HCT116 (cell line): Measurements from ENCODE around the gene PRKCQ. TPM values are rescaled to one million over a fixed set of nuclear protein-coding genes. Genes with fewer than 3 reads are reported as not detected.

ENCODE experiments used
- ATAC-seq: fragments of 200-7000 bp; cut with Tn5 transposase; 2 replicates; pipeline ENCODE4 v1.9.1; 2020; ENCODE audit warnings: mild to moderate bottlenecking, moderate library complexity
- BruUV-seq: library from RNA; stranded (reverse); fragments of 400-500 nt; replicated peaks from 2 replicates; lab custom pipeline; 2021; lab: Mats Ljungman, UMichigan
- CTCF ChIA-PET: fragments of 300-600 bp; sonication (Branson Sonifier 250); formaldehyde crosslinking; loops from one replicate; lab custom pipeline; 2021; ENCODE audit warnings: antibody characterized with exemption; lab: Charles Lee
- POLR2A ChIA-PET: fragments of 300-600, 350-600 bp; sonication (Branson Sonifier 250); formaldehyde crosslinking; loops from one replicate; lab custom pipeline; 2021; ENCODE audit warnings: antibody characterized with exemption; lab: Charles Lee
- RAD21 ChIA-PET, 2 experiments: fragments of 300-600 bp; sonication (Branson Sonifier 250); formaldehyde crosslinking; loops; one replicate each; lab custom pipeline; 2023; ENCODE audit warnings: low total read pairs in 2 of 2; ENCODE audit not compliant: uncharacterized antibody in 2 of 2, unreplicated experiment in 2 of 2, low non-redundant PET in 1 of 2; lab: Charles Lee
- DNase-seq: peaks from one replicate; pipeline ENCODE4 v3.0.0-alpha.2; 2010; ENCODE audit warnings: low read depth, low spot score
- H2AFZ ChIP-seq: fragments of 200-600 bp; shearing (Covaris generic), sonication (generic); 2 replicates; pipeline ENCODE4 v1.6.1; 2017; ENCODE audit warnings: low read depth, mixed run types, mixed read lengths, antibody characterized with exemption, low read length; ENCODE audit not compliant: poor library complexity, severe bottlenecking
- H3K27ac ChIP-seq: 2 replicates; pipeline ENCODE4 v1.5.1; 2012; ENCODE audit warnings: low read depth, low read length
- H3K27me3 ChIP-seq: fragments of 200-600 bp; sonication (generic); 2 replicates; pipeline ENCODE4 v1.6.1; 2016; ENCODE audit warnings: mixed run types, low read length, mixed read lengths; ENCODE audit not compliant: insufficient read depth
- H3K36me3 ChIP-seq, 2 experiments: fragments of 200-500 bp in 1 of 2; fragments of 200-600 bp in 1 of 2; sonication (Bioruptor generic) in 1 of 2; sonication (generic) in 1 of 2; 2 replicates each; pipeline versions ENCODE4 v1.5.1 to v1.6.1; 2014 to 2016; ENCODE audit warnings: low read length in 2 of 2, inconsistent platforms in 1 of 2, mixed read lengths in 1 of 2, mixed run types in 1 of 2; ENCODE audit not compliant: insufficient read depth in 2 of 2, control insufficient read depth in 1 of 2
- H3K4me1 ChIP-seq, 2 experiments: fragments of 200-600 bp in 1 of 2; sonication (generic) in 1 of 2; 2 replicates each; pipeline versions ENCODE4 v1.5.1 to v1.6.1; 2012 to 2017; ENCODE audit warnings: low read length in 2 of 2, inconsistent platforms in 1 of 2, mild to moderate bottlenecking in 1 of 2, mixed read lengths in 1 of 2, mixed run types in 1 of 2, moderate library complexity in 1 of 2; ENCODE audit not compliant: insufficient read depth in 2 of 2, control insufficient read depth in 1 of 2
- H3K4me2 ChIP-seq: fragments of 200-600 bp; sonication (generic); 2 replicates; pipeline ENCODE4 v1.6.1; 2017; ENCODE audit warnings: mixed run types, low read length, mixed read lengths
- H3K4me3 ChIP-seq, 2 experiments: fragments of 200-600 bp in 1 of 2; sonication (generic) in 1 of 2; replicated peaks in 1 of 2; 2 replicates each; pipeline ENCODE4 v1.5.1; 2011 to 2016; ENCODE audit warnings: low read length in 2 of 2, control low read depth in 1 of 2, low read depth in 1 of 2, mild to moderate bottlenecking in 1 of 2, mixed read lengths in 1 of 2, mixed run types in 1 of 2
- H3K79me2 ChIP-seq: fragments of 200-600 bp; sonication (generic); 2 replicates; pipeline ENCODE4 v1.6.1; 2017; ENCODE audit warnings: mild to moderate bottlenecking, mixed run types, low read length, moderate library complexity, mixed read lengths; ENCODE audit not compliant: insufficient read depth
- H3K9ac ChIP-seq: fragments of 200-600 bp; sonication (generic); 2 replicates; pipeline ENCODE4 v1.6.1; 2016; ENCODE audit warnings: low read length, mixed read lengths
- H3K9me2 ChIP-seq: fragments of 200-600 bp; sonication (generic), shearing (Covaris generic); 2 replicates; pipeline ENCODE4 v1.6.1; 2017; ENCODE audit warnings: mixed run types, mild to moderate bottlenecking, moderate library complexity; ENCODE audit not compliant: insufficient read depth
- H3K9me3 ChIP-seq, 2 experiments: fragments of 200-500 bp in 1 of 2; fragments of 200-600 bp in 1 of 2; sonication (Bioruptor generic) in 1 of 2; sonication (generic) in 1 of 2; 2 replicates each; pipeline ENCODE4 v1.6.1; 2014 to 2017; ENCODE audit warnings: low read length in 2 of 2, mixed read lengths in 2 of 2, inconsistent platforms in 1 of 2, low read depth in 1 of 2, mild to moderate bottlenecking in 1 of 2, mixed run types in 1 of 2, moderate library complexity in 1 of 2; ENCODE audit not compliant: control insufficient read depth in 1 of 2, insufficient read depth in 1 of 2
- H4K20me1 ChIP-seq: fragments of 200-600 bp; sonication (generic), shearing (Covaris generic); 2 replicates; pipeline ENCODE4 v1.6.1; 2017; ENCODE audit warnings: mixed run types, mild to moderate bottlenecking, moderate library complexity; ENCODE audit not compliant: insufficient read depth
- CEBPB ChIP-seq: IDR thresholded peaks from 2 replicates; pipeline ENCODE4 v1.6.1; 2012; ENCODE audit warnings: low read depth
- EGR1 ChIP-seq: IDR thresholded peaks from 2 replicates; pipeline ENCODE4 v1.6.1; 2012; ENCODE audit warnings: low read depth
- ELF1 ChIP-seq: IDR thresholded peaks from 2 replicates; pipeline ENCODE4 v1.6.1; 2012; ENCODE audit warnings: low read depth, borderline replicate concordance
- EZH2phosphoT487 ChIP-seq: fragments of 200-600 bp; IDR thresholded peaks from 2 replicates; pipeline ENCODE4 v1.6.1; 2018; ENCODE audit warnings: antibody characterized with exemption, borderline replicate concordance
- FOSL1 ChIP-seq: IDR thresholded peaks from 2 replicates; pipeline ENCODE4 v1.6.1; 2012; ENCODE audit warnings: low read depth
- JUND ChIP-seq: IDR thresholded peaks from 2 replicates; pipeline ENCODE4 v1.6.1; 2012
- POLR2AphosphoS5 ChIP-seq: IDR thresholded peaks from 2 replicates; pipeline ENCODE4 v1.6.1; 2011; ENCODE audit warnings: mild to moderate bottlenecking, low read depth, low read length, moderate library complexity
- RAD21 ChIP-seq: IDR thresholded peaks from 2 replicates; pipeline ENCODE4 v1.6.1; 2012; ENCODE audit warnings: low read depth, mild to moderate bottlenecking
- SP1 ChIP-seq: IDR thresholded peaks from 2 replicates; pipeline ENCODE4 v1.6.1; 2012; ENCODE audit warnings: low read depth
- TCF7L2 ChIP-seq: IDR thresholded peaks from 2 replicates; pipeline ENCODE4 v1.7.0; 2011; ENCODE audit warnings: borderline replicate concordance, inconsistent platforms; ENCODE audit not compliant: insufficient read depth, insufficient read length; ENCODE audit errors: extremely low read depth
- YY1 ChIP-seq: IDR thresholded peaks from 2 replicates; pipeline ENCODE4 v1.6.1; 2011; ENCODE audit warnings: low read length, low read depth, moderate library complexity, mild to moderate bottlenecking; ENCODE audit not compliant: insufficient replicate concordance; ENCODE audit errors: extremely low read depth
- ZFX ChIP-seq: fragments of 450-650 bp; IDR thresholded peaks from 2 replicates; pipeline ENCODE4 v1.6.1; 2017
- ZNF274 ChIP-seq: fragments of 200-500 bp; sonication (Bioruptor generic); IDR thresholded peaks from 2 replicates; pipeline ENCODE4 v1.6.1; 2014; ENCODE audit warnings: mild to moderate bottlenecking, low read depth, low read length, inconsistent platforms
- intact Hi-C: fragments of 100-400 bp; cut with micrococcal nuclease; formaldehyde crosslinking; loops from 2 replicates; pipeline ENCODE4 v1.10.0; 2022
- total RNA-seq: library from RNA; stranded (reverse); gene quantifications from one replicate; pipeline ENCODE4 v1.2.1, GENCODE V29; 2021; ENCODE audit not compliant: unreplicated experiment
- TF ChIP-seq, protein P1 (sequence below): IDR thresholded peaks from 2 replicates; pipeline ENCODE4 v1.6.1; 2012
- TF ChIP-seq, protein P2 (sequence below): IDR thresholded peaks from 2 replicates; pipeline ENCODE4 v1.6.1; 2011; ENCODE audit warnings: mild to moderate bottlenecking, low read length, moderate library complexity; ENCODE audit not compliant: insufficient replicate concordance; ENCODE audit errors: extremely low read depth
- TF ChIP-seq, protein P3 (sequence below), 3 experiments: fragments of 200-600 bp in 1 of 3; sonication (generic) in 1 of 3; IDR thresholded peaks in 2 of 3; conservative IDR thresholded peaks in 1 of 3; 2 replicates each; pipeline ENCODE4 v1.5.1; 2012 to 2017; ENCODE audit warnings: low read depth in 2 of 3, low read length in 2 of 3, antibody characterized with exemption in 1 of 3, borderline replicate concordance in 1 of 3, control low read depth in 1 of 3, mild to moderate bottlenecking in 1 of 3, mixed read lengths in 1 of 3, mixed run types in 1 of 3, moderate library complexity in 1 of 3; ENCODE audit not compliant: insufficient read depth in 1 of 3
- TF ChIP-seq, protein P4 (sequence below): IDR thresholded peaks from 2 replicates; pipeline ENCODE4 v1.6.1; 2012
- TF ChIP-seq, protein P5 (sequence below): IDR thresholded peaks from 2 replicates; pipeline ENCODE4 v1.6.1; 2012; ENCODE audit warnings: low read depth

The PRKCQ gene
- total RNA-seq, 1 experiment from 2014 or later, result 0.54 TPM

DNA sequence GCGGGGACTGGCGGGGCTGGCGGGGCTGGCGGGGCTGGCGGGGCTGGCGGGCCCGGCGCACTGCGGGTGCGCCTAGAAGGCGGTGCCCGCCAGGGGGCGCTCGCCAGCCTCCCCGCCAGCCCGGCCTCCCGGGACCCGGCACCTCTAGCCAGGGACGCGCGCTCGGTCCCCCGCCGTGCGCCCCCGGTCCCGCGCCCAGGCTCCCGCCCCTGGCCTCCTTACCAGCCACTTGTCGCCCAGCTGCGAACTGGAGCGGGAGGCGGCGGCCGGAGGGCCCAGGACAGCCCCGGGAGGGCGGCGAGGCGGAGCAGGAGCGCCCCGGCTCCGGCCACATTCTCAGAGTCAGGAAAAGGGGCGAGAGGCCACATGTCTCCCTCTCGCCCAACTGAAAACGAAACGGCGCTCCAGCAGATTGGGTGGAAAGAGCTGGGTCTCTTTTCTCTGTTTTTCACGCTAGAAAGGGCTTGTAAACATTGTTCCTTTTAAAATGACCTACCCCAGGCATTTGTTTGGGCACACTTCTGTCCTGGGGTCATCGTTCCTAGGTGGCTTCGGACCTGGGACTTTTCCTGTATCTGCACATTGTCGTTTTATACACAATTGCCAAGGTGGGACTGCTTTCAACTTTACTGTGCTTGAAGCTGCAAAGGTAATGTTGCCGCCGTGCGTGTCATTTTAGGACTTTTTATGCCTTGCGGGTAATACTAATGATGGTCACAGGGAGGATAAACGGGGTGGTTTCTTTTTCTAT lies 378 bp upstream of the PRKCQ start:
- H3K9ac ChIP-seq, result peak overlapping the region; percentile 62
- H4K20me1 ChIP-seq, result no peaks in the 10 kb centered on the region
- peak; percentile 22 for DNase-seq
- peak overlapping the region; percentile 96 for H3K4me2 ChIP-seq
- peak overlapping the region; percentile 47 for H2AFZ ChIP-seq
- no peaks in the 10 kb centered on the region for H3K9me2 ChIP-seq
- no peaks in the 10 kb centered on the region for H3K9me3 ChIP-seq
- BruUV-seq, result no TSS peak
- intact Hi-C loops, result loop anchor here (5.0 kb wide), 1 partner anchor 87 kb away; no protein-coding TSS in a partner anchor
- ATAC-seq, result peak; percentile 95
- peak overlapping the region; percentile 43 for H3K27ac ChIP-seq
- ChIA-PET CTCF (interaction anchor here (1.0 to 1.1 kb wide), 2 partner anchors 13 to 87 kb away, joined by 4 read pairs; no protein-coding TSS in a partner anchor), RAD21 (no interaction called here), POLR2A (no interaction called here)
- no peaks in the 10 kb centered on the region for H3K79me2 ChIP-seq
- H3K36me3 ChIP-seq, result no peaks in the 10 kb centered on the region
- peaks cover 36% of the 10 kb centered on the region for H3K27me3 ChIP-seq
- H3K4me1 ChIP-seq, result peaks cover 3 to 15% of the 10 kb centered on the region in 2 experiments; a peak in 2 of 4 replicates
- H3K4me3 ChIP-seq, result peak overlapping the region; percentile 51 to 65
- TF ChIP-seq FOSL1 (no peak), ELF1 (no peak), YY1 (no peak), POLR2AphosphoS5 (peak; percentile 75), SP1 (no peak), TCF7L2 (no peak), EZH2phosphoT487 (no peak), EGR1 (no peak), ZNF274 (no peak), JUND (no peak), ZFX (peak; percentile 58; the same call in 1 of the 2 replicates), CEBPB (no peak), RAD21 (no peak)
- TF ChIP-seq, protein P1, sequence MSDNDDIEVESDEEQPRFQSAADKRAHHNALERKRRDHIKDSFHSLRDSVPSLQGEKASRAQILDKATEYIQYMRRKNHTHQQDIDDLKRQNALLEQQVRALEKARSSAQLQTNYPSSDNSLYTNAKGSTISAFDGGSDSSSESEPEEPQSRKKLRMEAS, result no peak
- TF ChIP-seq, protein P2, sequence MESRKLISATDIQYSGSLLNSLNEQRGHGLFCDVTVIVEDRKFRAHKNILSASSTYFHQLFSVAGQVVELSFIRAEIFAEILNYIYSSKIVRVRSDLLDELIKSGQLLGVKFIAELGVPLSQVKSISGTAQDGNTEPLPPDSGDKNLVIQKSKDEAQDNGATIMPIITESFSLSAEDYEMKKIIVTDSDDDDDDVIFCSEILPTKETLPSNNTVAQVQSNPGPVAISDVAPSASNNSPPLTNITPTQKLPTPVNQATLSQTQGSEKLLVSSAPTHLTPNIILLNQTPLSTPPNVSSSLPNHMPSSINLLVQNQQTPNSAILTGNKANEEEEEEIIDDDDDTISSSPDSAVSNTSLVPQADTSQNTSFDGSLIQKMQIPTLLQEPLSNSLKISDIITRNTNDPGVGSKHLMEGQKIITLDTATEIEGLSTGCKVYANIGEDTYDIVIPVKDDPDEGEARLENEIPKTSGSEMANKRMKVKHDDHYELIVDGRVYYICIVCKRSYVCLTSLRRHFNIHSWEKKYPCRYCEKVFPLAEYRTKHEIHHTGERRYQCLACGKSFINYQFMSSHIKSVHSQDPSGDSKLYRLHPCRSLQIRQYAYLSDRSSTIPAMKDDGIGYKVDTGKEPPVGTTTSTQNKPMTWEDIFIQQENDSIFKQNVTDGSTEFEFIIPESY, result no peak
- TF ChIP-seq, protein P3, sequence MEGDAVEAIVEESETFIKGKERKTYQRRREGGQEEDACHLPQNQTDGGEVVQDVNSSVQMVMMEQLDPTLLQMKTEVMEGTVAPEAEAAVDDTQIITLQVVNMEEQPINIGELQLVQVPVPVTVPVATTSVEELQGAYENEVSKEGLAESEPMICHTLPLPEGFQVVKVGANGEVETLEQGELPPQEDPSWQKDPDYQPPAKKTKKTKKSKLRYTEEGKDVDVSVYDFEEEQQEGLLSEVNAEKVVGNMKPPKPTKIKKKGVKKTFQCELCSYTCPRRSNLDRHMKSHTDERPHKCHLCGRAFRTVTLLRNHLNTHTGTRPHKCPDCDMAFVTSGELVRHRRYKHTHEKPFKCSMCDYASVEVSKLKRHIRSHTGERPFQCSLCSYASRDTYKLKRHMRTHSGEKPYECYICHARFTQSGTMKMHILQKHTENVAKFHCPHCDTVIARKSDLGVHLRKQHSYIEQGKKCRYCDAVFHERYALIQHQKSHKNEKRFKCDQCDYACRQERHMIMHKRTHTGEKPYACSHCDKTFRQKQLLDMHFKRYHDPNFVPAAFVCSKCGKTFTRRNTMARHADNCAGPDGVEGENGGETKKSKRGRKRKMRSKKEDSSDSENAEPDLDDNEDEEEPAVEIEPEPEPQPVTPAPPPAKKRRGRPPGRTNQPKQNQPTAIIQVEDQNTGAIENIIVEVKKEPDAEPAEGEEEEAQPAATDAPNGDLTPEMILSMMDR (IDR thresholded peaks at IDR 0.05 in 2 of 3, conservative IDR thresholded peaks at IDR 0.05 in 1 of 3; ENCODE audit: borderline replicate concordance in 1 of 3, insufficient read depth in 1 of 3, low read depth in 2 of 3, low read length in 2 of 3), result peak in 1 of 3 experiments; percentile 38; a peak in 3 of 6 replicates
- TF ChIP-seq, protein P4, sequence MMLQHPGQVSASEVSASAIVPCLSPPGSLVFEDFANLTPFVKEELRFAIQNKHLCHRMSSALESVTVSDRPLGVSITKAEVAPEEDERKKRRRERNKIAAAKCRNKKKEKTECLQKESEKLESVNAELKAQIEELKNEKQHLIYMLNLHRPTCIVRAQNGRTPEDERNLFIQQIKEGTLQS, result no peak
- TF ChIP-seq, protein P5, sequence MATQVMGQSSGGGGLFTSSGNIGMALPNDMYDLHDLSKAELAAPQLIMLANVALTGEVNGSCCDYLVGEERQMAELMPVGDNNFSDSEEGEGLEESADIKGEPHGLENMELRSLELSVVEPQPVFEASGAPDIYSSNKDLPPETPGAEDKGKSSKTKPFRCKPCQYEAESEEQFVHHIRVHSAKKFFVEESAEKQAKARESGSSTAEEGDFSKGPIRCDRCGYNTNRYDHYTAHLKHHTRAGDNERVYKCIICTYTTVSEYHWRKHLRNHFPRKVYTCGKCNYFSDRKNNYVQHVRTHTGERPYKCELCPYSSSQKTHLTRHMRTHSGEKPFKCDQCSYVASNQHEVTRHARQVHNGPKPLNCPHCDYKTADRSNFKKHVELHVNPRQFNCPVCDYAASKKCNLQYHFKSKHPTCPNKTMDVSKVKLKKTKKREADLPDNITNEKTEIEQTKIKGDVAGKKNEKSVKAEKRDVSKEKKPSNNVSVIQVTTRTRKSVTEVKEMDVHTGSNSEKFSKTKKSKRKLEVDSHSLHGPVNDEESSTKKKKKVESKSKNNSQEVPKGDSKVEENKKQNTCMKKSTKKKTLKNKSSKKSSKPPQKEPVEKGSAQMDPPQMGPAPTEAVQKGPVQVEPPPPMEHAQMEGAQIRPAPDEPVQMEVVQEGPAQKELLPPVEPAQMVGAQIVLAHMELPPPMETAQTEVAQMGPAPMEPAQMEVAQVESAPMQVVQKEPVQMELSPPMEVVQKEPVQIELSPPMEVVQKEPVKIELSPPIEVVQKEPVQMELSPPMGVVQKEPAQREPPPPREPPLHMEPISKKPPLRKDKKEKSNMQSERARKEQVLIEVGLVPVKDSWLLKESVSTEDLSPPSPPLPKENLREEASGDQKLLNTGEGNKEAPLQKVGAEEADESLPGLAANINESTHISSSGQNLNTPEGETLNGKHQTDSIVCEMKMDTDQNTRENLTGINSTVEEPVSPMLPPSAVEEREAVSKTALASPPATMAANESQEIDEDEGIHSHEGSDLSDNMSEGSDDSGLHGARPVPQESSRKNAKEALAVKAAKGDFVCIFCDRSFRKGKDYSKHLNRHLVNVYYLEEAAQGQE, result no peak
